ENCODE data around the gene ASCL2. TPM values are rescaled to one million over a fixed set of nuclear protein-coding genes. Genes with fewer than 3 reads are reported as not detected.

The ASCL2 gene
- total and polyA plus RNA-seq, 7 donors, result 0.03 to 0.08 TPM; not detected in 5

- 77 to 85% (median 83%) methylated on average over 21 of the region's 21 CpGs for WGBS, 3 donors
- H3K4me1 ChIP-seq, result peaks cover 5% of the 10 kb centered on the region
- peak in 1 of 2 donors; percentile 46 for DNase-seq
These were observed 41.2 kb upstream of the ASCL2 start for GRCh38 chr11:2311353-2312133.

DNA sequence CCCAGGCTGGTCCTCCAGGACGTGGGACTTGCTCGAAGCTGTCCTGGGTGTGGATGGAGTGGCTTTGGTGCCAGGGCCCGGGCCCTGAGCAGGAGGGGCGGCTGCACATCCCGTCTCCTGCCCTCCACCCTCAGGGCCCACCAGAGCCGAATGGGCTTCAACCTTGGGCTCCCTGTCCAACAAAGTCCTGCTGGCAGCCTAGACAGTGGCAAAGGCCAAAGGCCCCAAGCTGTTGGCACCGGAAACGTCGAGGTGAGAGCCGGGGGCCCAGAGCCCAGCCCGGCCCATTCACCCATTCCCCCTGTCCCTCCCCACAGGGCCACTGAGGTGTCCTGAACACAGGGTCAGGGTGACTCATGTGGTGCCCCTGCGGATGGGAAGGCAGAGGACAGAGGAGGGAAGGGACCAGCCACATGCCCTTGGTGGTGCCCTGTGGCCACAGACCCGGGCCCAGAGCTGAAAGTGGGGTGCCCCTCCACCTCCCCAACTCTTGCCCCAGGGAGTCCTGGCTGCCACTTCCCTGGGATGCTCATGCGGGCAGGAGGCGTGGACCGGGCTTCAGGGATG is 40.5 kb upstream of the ASCL2 start:
- peaks cover 5% of the 10 kb centered on the region for H3K4me1 ChIP-seq
- H3K36me3 ChIP-seq (ENCODE audit: insufficient read depth in 1 of 2, low read depth in 1 of 2), result no peaks in the 10 kb centered on the region
- peak in 1 of 2 donors; percentile 25 for DNase-seq
- 74 to 86% (median 75%) methylated on average over 15 to 16 of the region's 16 CpGs for WGBS, 3 donors
- H3K27ac ChIP-seq, result no peak overlapping the region
- H3K9me3 ChIP-seq, result no peaks in the 10 kb centered on the region
- no peaks in the 10 kb centered on the region for H3K27me3 ChIP-seq (ENCODE audit: insufficient read depth in 3 of 3, low read length in 2 of 3)
- no peak overlapping the region for H3K4me3 ChIP-seq
- TF ChIP-seq, protein P1, sequence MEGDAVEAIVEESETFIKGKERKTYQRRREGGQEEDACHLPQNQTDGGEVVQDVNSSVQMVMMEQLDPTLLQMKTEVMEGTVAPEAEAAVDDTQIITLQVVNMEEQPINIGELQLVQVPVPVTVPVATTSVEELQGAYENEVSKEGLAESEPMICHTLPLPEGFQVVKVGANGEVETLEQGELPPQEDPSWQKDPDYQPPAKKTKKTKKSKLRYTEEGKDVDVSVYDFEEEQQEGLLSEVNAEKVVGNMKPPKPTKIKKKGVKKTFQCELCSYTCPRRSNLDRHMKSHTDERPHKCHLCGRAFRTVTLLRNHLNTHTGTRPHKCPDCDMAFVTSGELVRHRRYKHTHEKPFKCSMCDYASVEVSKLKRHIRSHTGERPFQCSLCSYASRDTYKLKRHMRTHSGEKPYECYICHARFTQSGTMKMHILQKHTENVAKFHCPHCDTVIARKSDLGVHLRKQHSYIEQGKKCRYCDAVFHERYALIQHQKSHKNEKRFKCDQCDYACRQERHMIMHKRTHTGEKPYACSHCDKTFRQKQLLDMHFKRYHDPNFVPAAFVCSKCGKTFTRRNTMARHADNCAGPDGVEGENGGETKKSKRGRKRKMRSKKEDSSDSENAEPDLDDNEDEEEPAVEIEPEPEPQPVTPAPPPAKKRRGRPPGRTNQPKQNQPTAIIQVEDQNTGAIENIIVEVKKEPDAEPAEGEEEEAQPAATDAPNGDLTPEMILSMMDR (IDR thresholded peaks at IDR 0.05), result no peak
- intact Hi-C loops (cut with DNase I), result loop anchor here in 1 of 2 donors (5.0 kb wide), 1 partner anchor 66 kb away; the partner anchor contains the start of gene CD81
- ATAC-seq, result no peak

More at GRCh38 chr11:2311353-2312133, 41.2 kb upstream of the ASCL2 start:
- Histone ChIP-seq H3K4me3 (no peak overlapping the region), H3K9me3 (no peaks in the 10 kb centered on the region), H3K27ac (no peak overlapping the region), H3K36me3 (ENCODE audit: insufficient read depth in 1 of 2, low read depth in 1 of 2) (no peaks in the 10 kb centered on the region), H3K27me3 (ENCODE audit: insufficient read depth in 3 of 3, low read length in 2 of 3) (no peaks in the 10 kb centered on the region)
- ATAC-seq, result no peak
- TF ChIP-seq, protein P1 (IDR thresholded peaks at IDR 0.05), result no peak
- intact Hi-C loops (cut with DNase I), result loop anchor here in 1 of 2 donors (5.0 kb wide), 1 partner anchor 66 kb away; the partner anchor contains the start of gene CD81

DNA sequence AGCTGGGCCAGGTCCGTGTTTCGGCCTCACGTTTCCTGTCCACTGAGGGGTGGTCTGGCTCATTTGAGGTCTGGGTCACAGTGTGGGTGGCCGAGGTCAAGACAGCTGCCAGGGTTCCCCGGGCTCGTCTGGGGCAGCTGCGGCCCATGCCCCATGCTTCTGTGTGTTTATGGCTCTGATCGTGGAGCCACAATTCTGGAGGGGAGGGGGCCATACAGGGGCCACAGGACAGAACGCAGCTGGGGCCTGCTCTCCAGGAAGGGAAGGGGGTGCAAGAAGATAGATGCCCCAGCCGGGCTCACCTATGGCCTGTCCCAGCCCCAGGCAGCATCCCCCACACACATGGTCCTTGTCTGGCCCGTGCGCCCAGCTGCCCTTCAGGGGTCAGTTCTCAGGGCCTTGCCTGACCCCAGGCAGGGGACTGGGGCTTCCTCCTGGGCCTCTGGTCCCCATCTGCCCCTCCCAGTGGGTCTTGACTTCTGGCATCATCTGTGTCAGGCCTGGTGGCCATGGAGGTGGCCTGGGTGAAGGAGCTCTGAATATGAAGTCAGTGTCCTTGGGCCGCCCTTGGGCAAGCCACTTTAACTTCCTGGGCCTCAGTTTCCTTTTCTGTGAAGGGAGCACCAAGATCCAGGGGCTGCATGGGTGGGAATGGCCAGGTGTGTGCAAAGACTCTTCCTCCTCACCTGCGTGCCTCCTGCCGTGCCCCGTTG is 39.8 kb upstream of the ASCL2 start:
- H3K9me3 ChIP-seq, result no peaks in the 10 kb centered on the region
- intact Hi-C loops (cut with DNase I), result loop anchor here in 1 of 2 donors (5.0 kb wide), 1 partner anchor 67 kb away; the partner anchor contains the start of gene CD81
- peaks cover 10% of the 10 kb centered on the region for H3K4me1 ChIP-seq
- H3K27me3 ChIP-seq (ENCODE audit: insufficient read depth in 3 of 3, low read length in 2 of 3), result no peaks in the 10 kb centered on the region
- H3K36me3 ChIP-seq (ENCODE audit: insufficient read depth in 1 of 2, low read depth in 1 of 2), result no peaks in the 10 kb centered on the region
- no peak overlapping the region for H3K27ac ChIP-seq
- ATAC-seq (no peak), DNase-seq (peak in 1 of 2 donors; percentile 25)
- H3K4me3 ChIP-seq, result no peak overlapping the region
- TF ChIP-seq, protein P1 (IDR thresholded peaks at IDR 0.05), result no peak
- WGBS, 3 donors, result 69 to 79% (median 70%) methylated on average over 13 to 16 of the region's 16 CpGs

DNA sequence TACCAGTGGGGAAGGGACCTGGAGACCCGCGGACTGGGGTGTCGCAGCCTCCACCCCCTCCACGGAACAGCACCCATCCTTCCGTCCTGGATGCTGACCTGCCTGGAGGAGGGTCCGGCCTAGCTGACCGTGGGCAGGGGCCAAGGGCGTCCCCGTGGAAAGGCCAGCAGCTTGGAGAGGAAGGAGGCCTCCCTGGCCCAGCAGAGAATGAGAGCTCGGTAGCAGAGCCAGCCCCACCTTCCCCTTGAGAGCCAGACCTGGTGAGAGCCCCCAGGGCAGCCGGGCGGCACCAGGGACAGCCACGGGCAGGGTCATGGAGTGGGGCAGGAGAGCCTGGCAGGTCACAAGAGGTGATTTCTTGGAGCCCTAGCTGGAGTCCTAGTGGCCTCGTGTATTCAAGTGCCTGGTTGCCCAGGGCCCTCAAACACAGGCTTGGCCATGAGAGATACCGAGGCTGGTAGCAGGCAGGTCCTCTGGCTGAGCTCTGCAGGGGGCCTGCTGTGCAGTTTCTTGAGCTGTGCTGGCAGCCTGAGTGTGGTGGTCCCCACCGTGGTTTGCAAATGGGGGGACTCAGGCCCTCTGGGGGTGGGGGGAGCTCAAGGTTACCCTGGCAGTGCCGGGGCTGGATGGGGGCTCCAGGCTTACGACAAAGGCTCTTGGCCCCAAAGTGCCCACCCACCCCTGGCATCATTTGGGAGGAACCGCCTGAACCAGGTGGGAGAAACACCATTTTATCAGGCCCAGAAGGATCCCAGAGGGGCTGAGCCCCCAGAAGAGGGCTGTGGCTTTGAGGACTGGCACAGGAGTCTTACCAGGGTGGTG is 39.1 kb upstream of the ASCL2 start:
- Histone ChIP-seq H3K4me3 (no peak overlapping the region), H3K36me3 (ENCODE audit: insufficient read depth in 1 of 2, low read depth in 1 of 2) (no peaks in the 10 kb centered on the region)

More for the DNA sequence above, 39.1 kb upstream of the ASCL2 start:
- WGBS, 3 donors, result 73 to 75% (median 75%) methylated on average over 18 to 19 of the region's 19 CpGs
- ATAC-seq (no peak), DNase-seq (no peak)
- Histone ChIP-seq H3K9me3 (no peaks in the 10 kb centered on the region), H3K4me1 (peaks cover 8% of the 10 kb centered on the region), H3K27ac (no peak overlapping the region), H3K27me3 (ENCODE audit: insufficient read depth in 3 of 3, low read length in 2 of 3) (no peaks in the 10 kb centered on the region)
- TF ChIP-seq, protein P1 (IDR thresholded peaks at IDR 0.05), result no peak
- intact Hi-C loops (cut with DNase I), result loop anchor here (2.0 to 10.0 kb wide), 6 partner anchors 29 to 585 kb away; partner anchors contain the start of genes CD81 (in 1 of the 2) and CDKN1C (in 1 of the 2)

All from psoas muscle (tissue), 8 donors.